SK-N-MC (cell line): ENCODE results near the gene FOXD1.

ENCODE experiments used
- DNase-seq: peaks from one replicate; pipeline ENCODE4 v3.0.0-alpha.2; 2011; ENCODE audit warnings: low read depth, low spot score
- H3K27ac ChIP-seq: fragments of 200-600 bp; sonication (generic); 2 replicates; pipeline ENCODE4 v1.5.1; 2016; ENCODE audit warnings: mixed run types
- H3K36me3 ChIP-seq: fragments of 200-600 bp; sonication (generic); 2 replicates; pipeline ENCODE4 v1.6.1; 2017; ENCODE audit warnings: antibody characterized with exemption, low read length, mixed read lengths; ENCODE audit not compliant: insufficient read depth
- H3K4me3 ChIP-seq: fragments of 200-600 bp; sonication (generic); 2 replicates; pipeline ENCODE4 v1.5.1; 2016
- H3K9ac ChIP-seq: fragments of 200-600 bp; sonication (generic); 2 replicates; pipeline ENCODE4 v1.8.0; 2017; ENCODE audit warnings: mixed run types, mixed read lengths; ENCODE audit not compliant: insufficient read length
- H3K9me3 ChIP-seq: fragments of 200-600 bp; sonication (generic); 2 replicates; pipeline ENCODE4 v1.6.1; 2017; ENCODE audit warnings: low read depth, mild to moderate bottlenecking, antibody characterized with exemption, low read length, moderate library complexity, mixed read lengths
- EZH2 ChIP-seq: fragments of 200-600 bp; sonication (generic); IDR thresholded peaks from one replicate; pipeline ENCODE4 v1.6.1; 2017; ENCODE audit warnings: antibody characterized with exemption
- FOXP2 ChIP-seq: optimal IDR thresholded peaks from 2 replicates; pipeline ENCODE3; 2011; ENCODE audit warnings: mild to moderate bottlenecking, moderate library complexity; ENCODE audit not compliant: insufficient read depth; ENCODE audit errors: extremely low read length, control extremely low read depth
- POLR2AphosphoS5 ChIP-seq: IDR thresholded peaks from 2 replicates; pipeline ENCODE4 v1.6.1; 2012; ENCODE audit warnings: mild to moderate bottlenecking, low read depth, low read length, borderline replicate concordance

Gene FOXD1

DNA sequence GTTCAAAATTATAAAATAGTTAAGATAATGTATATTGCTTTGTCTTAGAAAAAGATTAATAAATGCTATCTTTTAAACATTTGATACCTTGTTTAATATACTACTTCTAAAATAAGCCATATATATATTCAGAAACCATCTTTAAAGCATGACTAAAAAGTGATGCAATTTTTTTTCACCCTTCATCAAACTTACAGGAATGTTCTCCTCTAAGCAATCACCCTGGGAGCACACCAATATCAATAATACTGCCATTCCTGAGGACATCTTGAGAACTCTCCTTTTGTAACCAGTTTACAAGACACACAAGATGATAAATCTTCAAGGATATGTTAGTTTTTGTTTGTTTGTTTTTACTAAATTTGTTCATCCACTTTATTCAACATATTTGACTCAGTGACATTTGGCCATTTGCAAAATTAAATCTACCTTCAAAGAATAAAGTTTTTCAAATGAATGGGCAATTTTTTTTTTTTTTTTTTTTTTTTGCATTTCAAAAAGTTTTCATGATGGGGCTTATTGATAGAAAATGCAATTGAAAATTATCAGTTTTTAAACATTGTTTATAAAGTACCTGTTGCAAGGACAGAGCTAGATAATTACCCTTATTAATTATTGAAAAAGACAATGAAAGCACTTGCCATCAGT, 17.2 kb downstream of the FOXD1 start:
- no peaks in the 10 kb centered on the region for H3K9me3 ChIP-seq
- DNase-seq: no peak
- H3K9ac ChIP-seq: no peak overlapping the region
- H3K4me3 ChIP-seq: no peak overlapping the region
- TF ChIP-seq POLR2AphosphoS5 (no peak), FOXP2 (no peak), EZH2 (no peak)
- no peaks in the 10 kb centered on the region for H3K36me3 ChIP-seq
- H3K27ac ChIP-seq: no peak overlapping the region

DNA sequence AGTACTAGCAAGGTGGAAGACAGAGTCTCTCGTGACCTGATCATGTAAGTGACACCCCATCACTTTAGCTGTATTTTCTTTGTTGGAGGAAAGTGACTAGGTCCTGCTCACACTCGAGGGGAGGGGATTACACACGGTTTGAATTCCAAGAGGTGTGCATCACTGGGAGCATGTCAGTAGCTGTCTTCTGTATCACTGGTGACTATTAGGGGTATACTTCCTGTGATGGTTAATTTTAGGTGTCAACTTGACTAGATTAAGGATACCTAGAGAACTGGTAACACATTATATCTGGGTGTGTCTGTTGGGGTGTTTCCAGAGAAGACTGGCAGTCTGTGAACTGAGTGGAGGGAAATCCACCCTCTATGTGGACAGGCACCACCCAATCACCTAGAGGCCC, 22.5 kb downstream of the FOXD1 start:
- no peaks in the 10 kb centered on the region for H3K9me3 ChIP-seq
- TF ChIP-seq FOXP2 (no peak), EZH2 (no peak), POLR2AphosphoS5 (no peak)
- no peak overlapping the region for H3K27ac ChIP-seq
- no peak overlapping the region for H3K4me3 ChIP-seq
- H3K36me3 ChIP-seq: no peaks in the 10 kb centered on the region
- no peak for DNase-seq
- H3K9ac ChIP-seq: no peak overlapping the region

DNA sequence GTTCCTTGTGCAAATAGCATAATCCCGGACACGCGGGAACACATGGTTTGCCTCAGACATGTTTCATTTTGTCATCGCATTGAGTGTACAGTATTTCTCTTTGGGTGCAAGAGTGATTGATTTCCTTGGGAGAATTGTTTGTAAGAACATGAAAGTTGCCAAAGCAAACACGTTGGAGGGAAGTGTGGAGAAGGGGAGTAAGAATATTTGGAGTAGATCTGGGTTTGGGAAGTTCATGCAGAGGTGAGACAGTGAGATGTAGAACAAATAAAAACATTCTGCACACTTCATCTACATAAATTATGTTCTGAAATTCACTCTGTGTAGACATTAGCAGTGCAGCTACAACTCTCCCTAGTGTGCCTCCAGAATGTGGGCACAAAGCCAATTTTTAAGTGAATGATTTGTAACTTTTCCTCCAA, 24.0 kb downstream of the FOXD1 start:
- Histone ChIP-seq H3K36me3 (no peaks in the 10 kb centered on the region), H3K27ac (no peak overlapping the region), H3K9ac (no peak overlapping the region), H3K4me3 (no peak overlapping the region), H3K9me3 (no peaks in the 10 kb centered on the region)
- DNase-seq: no peak
- no peak for TF ChIP-seq POLR2AphosphoS5
- TF ChIP-seq EZH2: no peak
- no peak for TF ChIP-seq FOXP2

DNA sequence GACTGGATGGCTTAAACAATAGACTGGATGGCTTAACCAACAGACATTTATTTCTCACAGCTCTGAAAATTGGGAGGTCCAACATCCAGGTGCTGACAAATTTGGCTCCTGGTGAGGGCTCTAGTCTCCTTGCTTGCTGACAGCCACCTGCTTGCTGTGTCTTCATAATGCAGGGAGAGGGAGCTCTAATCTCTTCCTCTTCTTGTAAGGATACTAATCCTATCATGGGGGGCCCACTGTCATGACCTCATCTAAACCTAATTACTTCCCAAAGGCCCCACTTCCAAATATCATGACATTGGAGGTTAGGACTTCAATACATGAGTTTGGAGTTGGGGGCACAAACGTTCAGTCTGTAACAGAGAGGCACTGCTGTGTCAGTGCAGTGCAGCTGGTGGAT, 26.4 kb downstream of the FOXD1 start:
- H3K27ac ChIP-seq: no peak overlapping the region
- no peaks in the 10 kb centered on the region for H3K9me3 ChIP-seq
- H3K9ac ChIP-seq: no peak overlapping the region
- no peak for TF ChIP-seq EZH2
- no peak for TF ChIP-seq FOXP2
- TF ChIP-seq POLR2AphosphoS5: no peak
- DNase-seq: no peak
- no peaks in the 10 kb centered on the region for H3K36me3 ChIP-seq
- H3K4me3 ChIP-seq: no peak overlapping the region

DNA sequence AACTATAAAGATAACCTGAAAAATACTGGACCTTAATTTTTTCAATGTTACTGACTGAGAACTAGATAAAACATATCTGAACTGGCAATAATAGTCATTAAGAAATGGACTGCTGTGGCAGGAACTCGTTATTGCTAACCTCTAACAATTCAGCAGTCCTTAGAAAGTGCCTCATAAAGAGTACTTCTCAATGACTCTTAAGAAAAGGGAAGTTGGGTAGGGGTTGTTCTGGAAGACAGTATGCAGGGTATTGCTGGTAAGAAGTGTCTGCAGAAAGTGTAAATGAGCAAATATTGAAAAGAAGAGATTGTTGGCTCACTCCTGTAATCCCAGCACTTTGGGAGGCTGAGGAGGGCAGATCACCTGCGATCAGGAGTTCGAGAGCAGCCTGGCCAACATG, 27.9 kb downstream of the FOXD1 start:
- Histone ChIP-seq H3K9ac (no peak overlapping the region), H3K9me3 (no peaks in the 10 kb centered on the region), H3K4me3 (no peak overlapping the region), H3K36me3 (no peaks in the 10 kb centered on the region), H3K27ac (no peak overlapping the region)
- no peak for TF ChIP-seq EZH2
- TF ChIP-seq FOXP2: no peak
- TF ChIP-seq POLR2AphosphoS5: no peak
- DNase-seq: no peak

DNA sequence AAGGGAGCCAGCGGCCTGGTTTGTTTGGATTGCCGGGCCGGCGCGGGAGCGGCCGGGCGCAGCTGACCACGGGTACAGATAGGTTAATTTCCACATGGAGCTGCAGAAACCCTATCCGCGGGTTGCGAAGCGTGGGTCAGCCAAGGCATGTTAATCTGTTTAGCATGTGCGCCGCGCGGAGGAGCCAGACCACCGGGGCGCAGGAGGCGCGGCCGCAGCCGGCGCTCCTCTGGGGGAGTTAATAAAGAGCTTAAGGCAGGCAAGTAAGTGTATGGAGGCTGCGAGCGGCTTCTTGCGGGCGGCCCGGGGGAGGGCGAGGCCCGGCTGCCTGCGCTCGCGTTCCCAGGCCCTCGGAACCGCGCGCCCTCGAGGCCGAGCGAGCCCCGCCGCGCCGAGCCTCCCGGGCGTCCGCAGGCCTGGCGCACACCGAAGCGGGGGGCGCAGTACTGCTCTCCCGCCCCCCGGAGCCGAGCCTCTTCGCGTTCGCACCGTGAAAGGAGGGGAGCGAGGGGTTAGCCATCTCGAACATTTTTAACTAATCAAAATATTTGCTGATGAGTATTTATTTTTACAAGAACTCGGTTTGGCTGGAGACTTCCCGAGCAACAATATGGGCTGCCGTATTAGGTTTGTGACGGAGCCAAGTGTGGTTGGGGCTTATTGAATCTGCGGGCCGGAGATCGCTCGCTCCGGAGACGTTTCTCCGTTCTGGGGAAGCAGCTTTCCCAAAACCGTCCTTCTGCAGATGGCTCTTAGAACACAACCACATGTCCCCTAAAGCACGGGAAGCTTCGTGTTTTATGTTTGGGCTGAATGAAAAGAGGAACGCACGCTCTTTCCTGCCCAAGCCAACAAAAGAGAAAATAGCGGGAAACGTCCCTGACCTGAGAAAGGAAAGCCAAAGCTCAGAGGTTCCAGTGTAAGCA, 28.8 kb downstream of the FOXD1 start:
- no peak overlapping the region for H3K9ac ChIP-seq
- H3K9me3 ChIP-seq: no peaks in the 10 kb centered on the region
- TF ChIP-seq EZH2 (no peak), POLR2AphosphoS5 (no peak), FOXP2 (no peak)
- H3K36me3 ChIP-seq: no peaks in the 10 kb centered on the region
- no peak overlapping the region for H3K4me3 ChIP-seq
- H3K27ac ChIP-seq: no peak overlapping the region
- no peak for DNase-seq

DNA sequence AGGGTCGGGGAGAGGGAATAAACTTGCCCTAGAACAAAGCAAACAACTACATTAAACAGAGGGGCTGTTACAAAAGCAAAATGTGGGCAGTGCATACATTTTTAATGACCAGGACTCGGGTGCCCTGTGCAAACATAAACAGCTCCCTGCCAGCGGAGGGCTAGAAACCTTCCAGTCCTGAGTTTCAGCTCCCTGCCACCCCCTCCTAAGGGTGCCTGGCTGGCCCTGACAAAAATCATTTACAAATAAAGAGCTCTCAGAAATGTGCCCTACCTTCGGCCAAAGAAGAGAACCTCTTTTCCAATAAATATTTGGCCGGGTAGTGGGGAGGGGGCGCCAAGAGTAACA, 29.5 kb downstream of the FOXD1 start:
- Histone ChIP-seq H3K9me3 (no peaks in the 10 kb centered on the region), H3K9ac (no peak overlapping the region), H3K27ac (no peak overlapping the region), H3K36me3 (no peaks in the 10 kb centered on the region), H3K4me3 (no peak overlapping the region)
- no peak for TF ChIP-seq EZH2
- TF ChIP-seq POLR2AphosphoS5: no peak
- TF ChIP-seq FOXP2: no peak
- DNase-seq: no peak

DNA sequence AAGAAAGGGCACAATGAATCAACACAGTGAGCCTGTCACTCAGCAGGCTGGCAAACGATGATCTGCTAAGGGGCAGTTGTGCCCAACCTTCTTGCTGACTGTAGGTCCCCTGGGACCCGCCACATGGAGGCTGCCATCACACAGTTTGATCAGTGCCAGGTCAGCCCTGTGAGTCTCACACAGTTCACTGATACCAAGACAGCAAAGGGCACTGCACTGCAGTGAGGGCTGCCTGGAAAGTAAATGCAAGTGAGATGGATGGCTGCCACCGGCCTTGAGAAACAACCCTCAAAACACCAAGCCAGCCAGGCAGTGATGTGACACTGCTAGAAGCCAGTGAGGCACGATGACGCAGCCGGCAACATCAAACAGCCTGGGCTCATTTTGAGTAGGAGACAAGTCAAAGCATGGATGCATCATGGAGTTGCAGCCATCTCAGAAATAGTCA, 30.3 kb downstream of the FOXD1 start:
- Histone ChIP-seq H3K9ac (no peak overlapping the region), H3K27ac (no peak overlapping the region), H3K9me3 (no peaks in the 10 kb centered on the region), H3K36me3 (no peaks in the 10 kb centered on the region), H3K4me3 (no peak overlapping the region)
- no peak for DNase-seq
- no peak for TF ChIP-seq EZH2
- TF ChIP-seq FOXP2: no peak
- TF ChIP-seq POLR2AphosphoS5: no peak
